ENCODE results near the gene MLKL.

The MLKL gene

DNA sequence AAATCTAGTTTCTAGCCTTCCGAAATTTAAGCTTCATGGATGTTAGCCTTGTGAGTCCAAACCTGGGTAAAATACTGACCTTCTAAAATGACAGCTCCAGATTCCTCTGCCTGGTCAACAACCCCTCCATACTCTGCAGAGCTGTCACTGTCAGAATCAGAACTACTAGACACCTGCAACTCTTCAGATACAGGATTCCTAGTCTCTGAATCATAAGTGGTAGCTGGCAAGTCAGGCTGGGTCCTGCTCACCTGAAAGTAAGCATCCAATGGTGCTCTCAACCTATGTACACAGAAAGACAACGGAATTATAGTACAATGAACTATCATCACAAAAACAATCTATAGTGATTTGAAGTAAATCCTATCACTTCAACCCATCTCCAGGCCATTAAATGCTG, 48.8 kb downstream of the MLKL start:
- no peak for DNase-seq (ENCODE audit: low read depth, low spot score)

DNA sequence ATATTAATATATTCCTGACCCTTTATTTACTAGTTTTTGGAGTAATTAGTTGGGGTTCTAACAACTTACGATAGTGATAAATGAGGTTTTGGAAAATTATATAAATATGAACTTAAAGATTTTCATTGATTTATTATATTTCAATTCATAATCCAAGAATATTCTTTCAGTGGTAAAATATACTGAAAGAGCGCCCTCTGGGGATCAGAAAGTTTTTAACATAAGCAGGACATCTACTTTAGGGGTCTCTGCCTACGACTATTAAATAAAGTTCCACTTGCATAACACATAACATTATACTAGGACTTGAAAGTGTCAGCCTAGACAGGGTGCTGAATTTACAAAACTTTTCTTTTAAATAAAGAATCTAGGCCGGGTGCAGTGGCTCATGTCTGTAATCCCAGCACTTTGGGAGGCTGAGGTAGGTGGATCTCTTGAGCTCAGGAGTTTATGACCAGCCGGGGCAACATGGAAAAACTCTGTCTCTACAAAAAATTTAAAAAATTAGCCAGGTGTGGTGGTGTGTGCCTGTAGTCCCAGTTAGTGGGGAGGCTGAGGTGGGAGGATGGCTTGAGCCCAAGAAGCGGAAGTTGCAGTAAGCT, 49.6 kb downstream of the MLKL start:
- no peak for DNase-seq (ENCODE audit: low read depth, low spot score)

DNA sequence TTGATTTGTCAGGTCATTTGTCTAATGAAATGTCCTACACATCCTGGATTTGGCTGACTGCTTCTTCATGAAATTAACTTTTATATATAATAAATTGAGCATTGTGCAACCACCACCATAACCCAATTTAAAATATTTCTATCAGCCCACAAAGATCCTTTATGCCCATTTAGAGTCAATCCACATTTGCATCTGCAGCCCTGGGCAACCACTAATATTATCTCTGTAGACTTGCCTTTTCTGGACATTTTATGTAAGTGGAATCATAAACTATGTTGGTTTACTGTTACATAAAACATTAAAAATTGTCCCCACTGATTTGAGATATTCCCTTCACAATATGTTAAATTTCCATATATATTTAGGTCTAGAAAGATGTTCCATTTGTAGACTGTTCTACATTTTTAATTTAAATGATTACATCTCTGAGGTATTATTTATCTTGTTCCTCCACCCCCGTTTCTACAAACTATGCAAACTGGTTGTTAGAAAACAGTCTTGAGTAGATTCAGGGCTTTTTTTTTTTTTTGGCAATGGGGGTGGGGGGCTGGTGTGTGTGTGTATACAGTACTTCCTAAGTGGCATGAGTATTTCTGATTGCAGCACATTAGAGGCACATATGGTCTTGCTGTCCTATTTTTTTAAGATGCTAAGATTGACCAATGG, 50.7 kb downstream of the MLKL start:
- no peak for DNase-seq (ENCODE audit: low read depth, low spot score)

DNA sequence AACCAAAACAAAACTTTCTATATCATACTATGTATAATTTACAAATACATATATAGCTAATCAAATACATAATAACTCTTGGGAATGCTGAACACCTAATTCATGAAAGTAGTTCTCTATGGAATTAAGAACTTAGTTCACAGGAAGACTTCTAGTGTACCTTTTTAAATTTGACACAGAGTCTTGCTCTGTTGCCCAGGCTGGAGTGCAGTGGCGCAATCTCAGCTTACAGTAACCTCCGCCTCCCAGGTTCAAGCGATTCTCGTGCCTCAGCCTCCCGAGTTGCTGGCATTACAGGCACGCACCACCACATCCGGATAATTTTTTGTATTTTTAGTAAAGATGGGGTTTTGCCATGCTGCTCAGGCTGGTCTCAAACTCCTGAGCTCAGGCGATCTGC, 58.7 kb downstream of the MLKL start:
- DNase-seq (ENCODE audit: low read depth, low spot score) = no peak

DNA sequence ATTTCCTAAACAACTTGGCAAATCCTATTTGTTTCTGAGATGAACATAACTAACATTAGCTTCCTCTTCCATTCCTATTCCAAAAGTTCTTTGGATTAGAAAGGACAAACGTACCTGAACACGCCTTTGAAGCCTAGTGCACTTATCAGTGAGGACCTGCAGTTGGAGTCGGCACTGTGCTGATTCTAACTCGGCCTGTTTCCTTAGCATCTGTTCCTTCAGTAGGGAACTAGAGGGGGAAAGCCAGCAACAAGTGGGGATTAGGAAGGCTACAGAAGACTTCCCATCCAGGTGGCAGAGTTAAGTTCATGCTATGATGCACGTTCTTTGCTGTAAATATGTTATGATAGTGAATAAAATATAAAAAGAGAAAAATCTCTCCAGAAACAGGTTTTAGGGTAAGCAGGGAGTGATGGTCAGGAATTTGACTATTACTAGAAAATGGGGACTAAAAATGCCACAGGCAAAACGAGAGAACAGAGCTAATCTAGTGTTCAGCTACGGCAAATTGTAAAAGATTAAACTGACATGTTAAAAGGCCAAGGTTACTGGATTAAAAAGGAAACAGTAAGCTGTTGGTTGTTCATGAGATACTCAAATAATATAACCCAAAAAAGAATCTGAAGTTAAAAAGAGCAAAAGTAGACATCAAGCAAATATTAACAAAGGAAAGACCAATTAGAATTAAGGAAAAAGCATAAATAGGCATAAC, 62.8 kb downstream of the MLKL start:
- no peak for DNase-seq (ENCODE audit: low read depth, low spot score)

DNA sequence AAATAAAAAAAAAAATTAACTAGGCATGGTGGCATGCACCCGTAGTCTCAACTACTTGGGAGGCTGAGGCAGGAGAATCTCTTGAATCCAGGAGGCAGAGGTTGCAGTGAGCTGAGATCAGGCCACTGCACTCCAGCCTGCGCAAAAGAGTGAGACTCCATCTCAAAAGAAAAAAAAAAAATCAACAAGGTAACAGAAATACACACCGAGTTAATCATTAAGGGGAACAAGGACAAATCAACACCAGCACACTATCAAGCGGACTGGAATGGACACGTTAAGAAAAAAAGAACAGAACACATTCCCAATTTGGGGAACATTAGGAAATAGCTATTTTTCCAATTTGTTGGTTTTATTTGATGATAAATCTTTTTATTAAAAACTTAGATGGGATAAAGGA, 65.4 kb downstream of the MLKL start:
- DNase-seq (ENCODE audit: low read depth, low spot score) = no peak

DNA sequence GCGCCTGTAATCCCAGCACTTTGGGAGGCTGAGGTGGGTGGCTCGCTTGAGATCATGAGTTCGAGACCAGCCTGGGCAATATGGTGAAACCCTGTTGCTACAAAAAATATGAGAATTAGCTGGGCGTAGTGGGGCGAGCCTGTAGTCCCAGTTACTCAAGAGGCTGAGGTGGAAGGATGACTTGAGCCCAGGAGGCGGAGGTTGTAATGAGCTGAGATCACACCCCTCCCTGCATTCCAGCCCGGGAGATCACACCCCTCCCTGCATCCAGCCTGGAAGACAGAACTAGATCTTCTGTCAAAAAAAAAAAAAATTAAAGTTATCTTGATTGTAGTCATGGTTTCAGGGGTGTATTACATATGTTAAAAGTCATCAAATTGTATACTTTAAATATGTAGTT, 67.0 kb downstream of the MLKL start:
- DNase-seq (ENCODE audit: low read depth, low spot score) = no peak

DNA sequence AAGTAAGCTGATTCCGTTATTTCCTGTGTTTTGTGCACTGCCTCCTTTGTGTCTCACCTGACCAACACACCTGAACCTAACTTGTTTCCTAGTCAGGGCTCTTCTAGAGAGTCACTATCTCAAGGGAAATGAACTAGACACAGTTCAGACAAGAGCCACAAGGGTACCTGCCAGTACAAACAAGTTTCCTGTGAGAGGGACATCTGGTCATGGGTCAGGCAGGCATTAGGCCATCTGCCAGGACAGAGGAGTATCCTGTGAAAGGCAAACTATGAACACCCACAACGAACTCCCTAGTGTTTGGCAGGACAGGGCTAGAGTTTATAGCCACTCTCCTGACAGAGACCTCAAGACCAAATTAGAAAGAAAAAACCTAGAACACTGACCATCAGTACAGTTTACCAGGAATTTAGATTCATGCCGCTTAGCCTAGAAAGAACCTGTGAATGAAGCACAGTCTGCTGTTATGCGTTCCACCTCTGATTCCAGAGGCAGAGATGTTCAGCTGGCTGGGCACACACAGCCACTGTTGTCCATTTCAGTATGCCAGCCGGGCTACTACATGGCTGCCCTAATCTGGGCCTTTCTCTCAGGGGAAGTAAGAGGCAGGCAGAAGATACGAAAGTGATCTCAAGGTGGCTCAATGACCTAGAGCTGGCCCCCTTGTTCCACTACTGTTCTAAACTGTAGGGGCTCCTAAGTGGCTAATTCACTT, 73.0 kb downstream of the MLKL start:
- peak; percentile 33 for DNase-seq (ENCODE audit: low read depth, low spot score)

DNA sequence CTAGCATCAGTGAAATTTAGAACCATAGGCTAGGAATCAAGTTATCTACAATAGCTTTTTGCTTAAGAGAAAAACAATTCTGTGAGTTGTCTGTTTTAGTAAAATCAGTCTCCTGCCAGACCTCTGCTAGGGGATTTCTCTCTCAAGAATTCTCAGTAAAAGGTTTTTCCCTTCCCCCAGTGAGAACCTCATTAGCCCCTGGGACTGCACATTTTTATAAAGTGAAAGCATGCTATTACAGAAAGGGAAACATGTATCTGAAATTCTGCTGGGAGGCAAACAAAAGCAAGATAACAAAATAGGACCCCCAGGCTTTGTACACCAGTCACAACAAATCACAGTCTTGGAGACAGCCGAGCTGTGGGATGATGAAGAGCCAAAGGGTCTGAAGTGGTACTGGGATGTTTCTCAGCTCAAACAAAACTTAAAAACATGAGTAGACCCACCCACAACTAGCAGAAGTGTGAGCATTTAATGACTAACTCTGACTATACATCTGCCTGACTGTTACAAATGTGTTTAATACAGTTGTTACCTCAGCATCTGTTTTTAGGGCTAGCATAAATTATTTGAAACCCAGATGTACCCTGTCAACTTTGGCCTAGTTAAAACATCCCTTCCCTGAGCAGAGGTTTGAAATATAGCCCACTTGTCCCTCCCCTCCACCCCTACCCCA, 73.8 kb downstream of the MLKL start:
- peak; percentile 44 for DNase-seq (ENCODE audit: low read depth, low spot score)

DNA sequence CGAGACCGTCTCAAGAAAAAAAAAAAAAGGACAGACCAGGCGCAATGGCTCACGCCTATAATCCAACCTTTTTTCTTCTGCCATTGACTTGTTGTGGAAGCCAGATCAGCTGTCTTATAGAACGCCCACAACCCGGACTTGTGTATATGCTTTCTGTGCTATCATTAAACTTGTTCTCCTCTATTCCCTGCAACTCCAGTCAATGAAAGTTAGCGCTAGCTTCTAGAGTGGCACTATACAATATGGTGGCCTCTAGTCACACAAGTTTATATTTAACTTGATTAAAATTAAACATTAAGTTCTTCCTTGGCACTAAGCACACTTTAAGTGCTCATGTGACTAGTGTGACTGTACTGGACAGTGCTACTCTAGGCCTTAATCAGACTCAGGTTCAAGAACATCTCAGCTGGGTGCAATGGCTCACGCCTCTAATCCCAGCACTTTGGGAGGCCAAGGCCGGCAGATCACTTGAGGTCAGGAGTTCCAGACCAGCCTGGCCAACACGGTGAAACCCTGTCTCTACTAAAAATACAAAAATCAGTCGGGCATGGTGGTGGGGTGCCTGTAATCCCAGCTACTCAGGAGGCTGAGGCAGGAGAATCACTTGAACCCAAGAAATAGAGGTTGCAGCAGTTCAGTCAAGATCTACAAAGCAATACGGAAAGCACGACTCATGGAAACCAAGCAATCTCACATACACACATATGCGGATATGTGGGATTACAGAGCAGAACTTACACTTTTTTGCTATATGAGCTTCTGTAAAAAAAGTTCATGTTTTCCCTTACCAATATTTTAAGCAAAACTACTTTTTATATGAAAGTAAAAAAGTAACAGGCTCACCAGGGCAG, 74.9 kb downstream of the MLKL start:
- no peak for DNase-seq (ENCODE audit: low read depth, low spot score)

DNA sequence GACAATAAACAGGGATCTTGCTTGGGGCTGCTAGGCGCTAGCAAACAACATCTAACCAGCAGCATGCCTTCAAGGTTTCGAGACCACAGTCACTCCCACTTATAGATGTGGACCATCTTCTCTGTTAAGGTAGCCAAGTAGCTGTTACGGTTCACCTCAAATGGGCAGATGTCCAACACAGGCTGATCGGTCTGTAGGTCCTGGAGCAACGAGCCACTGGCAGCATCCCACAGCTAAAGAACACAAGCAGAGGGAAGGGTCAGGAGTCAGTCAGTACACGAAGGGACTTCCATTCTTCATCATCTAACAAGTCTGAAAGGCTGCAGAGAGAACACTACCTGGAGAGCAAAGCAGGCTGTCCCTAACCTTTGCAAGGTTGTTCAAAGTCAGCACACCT, 76.8 kb downstream of the MLKL start:
- DNase-seq (ENCODE audit: low read depth, low spot score) = no peak

DNA sequence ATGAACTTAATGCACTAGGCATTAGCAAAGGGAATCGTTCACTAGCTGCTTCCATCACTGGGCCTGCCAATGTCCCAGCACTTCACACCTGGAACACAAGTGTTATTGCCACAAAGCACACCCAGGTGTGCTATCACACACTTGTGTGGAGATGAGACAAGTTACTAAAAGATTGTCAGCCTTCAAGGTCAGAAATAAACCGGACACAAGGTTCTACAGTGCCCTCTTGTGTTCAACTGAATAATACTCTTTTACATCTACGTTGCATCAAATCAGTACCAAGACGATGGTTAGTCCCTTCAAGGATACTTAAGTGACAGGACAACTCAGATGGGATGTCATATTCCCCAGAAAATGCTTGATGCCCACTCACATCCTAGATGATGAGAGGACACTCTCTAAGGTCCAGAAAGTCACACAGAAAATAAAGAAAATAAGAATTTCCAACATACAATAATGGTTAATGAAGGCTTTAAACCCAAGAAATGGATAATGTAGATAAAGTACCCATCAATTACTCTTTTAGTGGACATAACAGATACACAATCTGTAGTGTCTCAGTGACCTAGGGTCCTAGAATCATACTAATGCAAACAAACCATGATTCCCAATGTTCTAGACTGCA, 77.3 kb downstream of the MLKL start:
- peak; percentile 67 for DNase-seq (ENCODE audit: low read depth, low spot score)

DNA sequence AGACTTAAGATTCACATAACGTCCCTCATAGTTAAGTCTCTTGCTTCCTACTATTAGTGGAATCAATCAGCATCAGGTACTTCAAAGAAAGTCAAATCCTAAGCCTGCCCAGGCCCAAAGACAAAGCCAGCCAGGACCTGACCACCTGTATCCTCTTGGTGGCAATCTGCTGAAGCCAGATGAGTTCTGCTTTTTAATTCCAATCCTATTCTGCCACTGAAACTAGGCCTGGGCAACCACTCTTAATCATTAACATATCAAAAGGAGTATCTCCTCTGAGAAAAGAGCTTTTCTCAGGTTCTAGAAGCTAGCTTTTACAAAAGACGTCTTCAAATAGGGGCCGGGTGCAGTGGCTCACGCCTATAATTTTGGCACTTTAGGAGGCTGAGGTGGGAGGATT, 78.7 kb downstream of the MLKL start:
- DNase-seq (ENCODE audit: low read depth, low spot score) = no peak

Data from astrocyte of the hippocampus (primary cell).